Activated gamma-delta T cell treated with Interleukin-2 at 50 U/mL for 16 hours (primary cell): ENCODE data around the gene DAAM2.

Source experiments
- DNase-seq: peaks from one replicate; pipeline ENCODE4 v3.0.0-alpha.2; 2020

The DAAM2 gene

GRCh38 chr6:39820553-39820952 lies 28.4 kb downstream of the DAAM2 start:
- DNase-seq: no peak

GRCh38 chr6:39821046-39821740 lies 29.0 kb downstream of the DAAM2 start:
- no peak for DNase-seq

DNA sequence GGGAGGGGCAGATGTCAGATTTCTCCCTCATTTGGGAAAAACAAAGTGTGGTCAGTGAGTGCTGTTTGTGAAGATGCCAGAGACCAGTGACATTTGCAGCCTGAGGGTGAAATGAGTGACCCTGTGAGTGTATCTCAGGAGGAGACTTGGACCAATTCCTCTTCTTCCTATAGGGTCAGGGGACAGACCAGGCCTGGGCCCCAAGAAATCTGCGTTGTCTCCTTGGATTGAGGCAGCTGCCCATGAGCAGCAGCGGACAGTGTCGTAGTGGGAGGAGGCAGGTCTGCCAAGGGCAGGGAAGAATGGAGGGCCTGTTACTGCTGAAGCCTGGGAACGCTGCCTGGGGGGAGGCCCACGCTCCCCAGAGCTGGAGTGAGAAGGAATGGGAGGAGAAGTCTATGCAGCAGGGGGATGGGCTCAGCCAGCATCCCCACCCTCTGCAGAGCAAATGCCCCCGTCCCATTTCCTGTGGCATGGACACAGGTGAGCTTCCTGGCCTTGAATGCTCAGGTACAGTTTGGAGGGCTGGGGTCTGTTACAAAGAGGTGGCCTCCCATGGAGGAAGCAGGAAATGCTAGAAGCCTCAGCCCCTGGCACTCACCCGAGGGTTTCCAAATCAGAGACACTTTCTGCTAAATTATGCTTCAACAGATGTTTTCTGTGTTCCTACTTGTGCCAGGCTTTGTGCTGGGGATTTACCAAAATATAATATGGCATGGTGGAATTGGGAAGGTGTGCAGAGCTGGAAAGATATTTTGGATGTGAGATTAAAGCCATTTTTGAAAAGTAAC lies 29.8 kb downstream of the DAAM2 start:
- no peak for DNase-seq

GRCh38 chr6:39822846-39823815 lies 31.0 kb downstream of the DAAM2 start:
- no peak for DNase-seq

DNA sequence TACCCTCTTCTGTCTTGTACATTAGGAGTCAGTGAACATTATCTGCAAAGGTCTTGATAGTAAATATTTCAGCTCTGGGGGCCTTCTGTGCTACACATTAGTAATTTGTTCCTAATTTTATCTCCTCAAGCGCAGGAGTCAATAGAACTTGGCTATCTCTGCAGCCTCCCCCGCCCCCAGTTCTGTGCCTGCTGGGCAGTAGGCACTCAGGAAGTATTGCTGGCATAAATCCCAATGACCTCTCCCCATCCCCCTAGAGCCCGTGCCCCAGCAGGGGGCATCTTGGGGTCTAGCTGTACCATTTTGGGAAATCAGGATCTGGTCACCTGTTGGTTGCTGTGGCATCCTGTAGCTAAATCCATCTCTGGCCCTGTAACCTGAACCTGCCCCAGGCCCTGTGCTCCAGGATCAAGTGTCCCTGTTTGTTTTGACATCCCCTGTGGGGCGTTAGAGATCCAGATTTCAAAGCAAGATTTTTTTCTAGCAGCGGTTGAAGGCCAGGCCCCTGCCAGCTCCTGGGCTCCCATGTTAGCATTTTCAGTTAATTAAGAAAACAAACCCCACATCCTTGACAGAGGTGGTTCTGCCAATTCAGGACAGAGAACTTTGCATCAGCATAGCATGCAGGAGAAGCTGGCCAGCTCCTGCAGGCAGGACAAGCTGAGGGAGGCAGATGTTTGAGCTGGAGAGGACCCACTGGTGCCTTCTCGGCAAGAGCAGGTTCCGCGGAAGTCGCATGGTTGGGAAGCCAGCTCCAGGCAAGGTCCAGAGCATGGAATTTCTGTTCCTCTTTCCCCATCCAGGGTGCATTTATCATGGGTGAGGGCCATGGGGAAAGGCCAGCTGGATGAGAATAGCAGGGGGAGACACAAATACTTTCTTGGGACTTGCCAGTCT lies 32.1 kb downstream of the DAAM2 start:
- DNase-seq: no peak

- DNase-seq: no peak
These were observed 37.2 kb downstream of the DAAM2 start for GRCh38 chr6:39829331-39829730.

DNA sequence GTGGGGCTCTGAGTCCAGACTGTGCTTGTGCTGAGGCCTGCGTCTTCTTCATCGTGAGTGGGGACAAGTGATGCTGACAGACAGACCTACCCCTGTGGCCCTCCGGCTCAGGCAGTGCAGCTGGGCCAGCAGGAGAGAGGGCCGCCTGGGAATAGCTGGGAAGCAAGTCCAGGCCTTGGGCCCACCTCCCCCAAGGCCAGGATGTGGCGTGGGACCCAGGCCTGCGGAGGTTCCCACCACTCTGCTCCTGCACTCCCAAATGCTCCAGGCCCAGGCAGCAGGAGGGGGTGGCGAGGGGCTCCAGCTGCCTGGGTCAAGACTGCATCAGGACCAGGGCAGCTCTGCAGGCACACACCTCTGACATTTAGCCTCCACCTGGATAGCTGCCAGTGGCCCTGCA lies 38.3 kb downstream of the DAAM2 start:
- no peak for DNase-seq

- no peak for DNase-seq
These were observed 39.5 kb downstream of the DAAM2 start for GRCh38 chr6:39831701-39832100.

DNA sequence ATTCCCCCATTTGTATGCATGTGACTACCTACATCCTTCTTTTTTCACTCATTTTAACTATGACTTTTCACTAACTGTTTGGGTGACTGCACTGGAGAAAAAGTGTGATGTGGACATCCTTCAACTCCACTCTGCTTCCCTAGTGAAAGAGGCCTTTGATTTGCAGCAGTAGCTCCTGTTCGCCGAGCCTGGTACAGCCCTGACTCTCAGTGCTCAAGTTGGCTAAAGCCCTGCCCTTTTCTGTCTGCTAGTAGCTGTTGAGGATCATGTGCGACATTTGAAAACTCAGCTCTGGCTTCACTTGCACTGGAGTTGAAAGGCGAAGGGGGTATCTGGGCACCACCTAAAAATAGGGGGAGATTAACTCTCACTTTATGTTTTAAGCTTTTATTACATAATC lies 42.1 kb downstream of the DAAM2 start:
- no peak for DNase-seq

GRCh38 chr6:39834866-39835265 lies 42.7 kb downstream of the DAAM2 start:
- DNase-seq: no peak

- DNase-seq: no peak
These were observed 43.7 kb downstream of the DAAM2 start for GRCh38 chr6:39835821-39836295.

DNA sequence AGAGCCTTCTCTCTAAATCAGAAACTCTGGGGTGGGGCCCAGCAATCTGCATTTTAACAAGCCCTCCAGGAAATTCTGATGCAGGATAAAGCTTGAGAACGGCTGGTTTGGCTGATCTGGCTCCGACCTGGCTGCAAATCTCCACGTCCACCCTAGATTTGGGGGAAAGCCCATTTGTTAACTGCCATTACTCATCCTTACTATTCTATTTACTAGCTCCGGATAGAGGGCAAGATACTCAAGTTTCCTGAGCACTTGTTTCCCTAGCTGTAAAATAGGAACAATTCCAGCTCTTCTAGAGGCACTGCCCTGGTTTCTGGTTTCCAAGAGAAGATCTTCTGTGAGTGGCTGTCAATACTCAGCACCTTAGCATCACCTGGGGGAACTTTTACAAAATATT lies 44.4 kb downstream of the DAAM2 start:
- no peak for DNase-seq

DNA sequence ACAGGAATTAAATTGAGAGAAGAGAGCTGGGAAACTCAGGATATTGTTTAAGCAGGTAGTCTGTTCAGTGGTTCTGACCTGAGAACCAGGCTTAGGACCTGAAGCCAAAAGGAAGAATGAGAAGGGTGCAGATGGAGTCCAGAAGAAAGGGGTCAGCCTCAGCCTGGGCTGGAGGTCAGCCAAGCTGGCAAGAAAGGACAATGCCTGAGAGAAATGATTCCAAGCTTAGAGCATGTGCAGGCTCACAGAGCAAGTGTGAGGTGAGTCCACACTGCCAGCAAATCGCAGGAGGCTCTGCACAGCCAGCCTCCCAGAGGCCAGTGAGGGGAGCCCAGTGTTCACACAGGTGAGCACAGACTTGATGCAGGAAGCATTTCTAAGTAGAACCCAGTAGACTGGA lies 47.3 kb downstream of the DAAM2 start:
- DNase-seq: no peak

DNA sequence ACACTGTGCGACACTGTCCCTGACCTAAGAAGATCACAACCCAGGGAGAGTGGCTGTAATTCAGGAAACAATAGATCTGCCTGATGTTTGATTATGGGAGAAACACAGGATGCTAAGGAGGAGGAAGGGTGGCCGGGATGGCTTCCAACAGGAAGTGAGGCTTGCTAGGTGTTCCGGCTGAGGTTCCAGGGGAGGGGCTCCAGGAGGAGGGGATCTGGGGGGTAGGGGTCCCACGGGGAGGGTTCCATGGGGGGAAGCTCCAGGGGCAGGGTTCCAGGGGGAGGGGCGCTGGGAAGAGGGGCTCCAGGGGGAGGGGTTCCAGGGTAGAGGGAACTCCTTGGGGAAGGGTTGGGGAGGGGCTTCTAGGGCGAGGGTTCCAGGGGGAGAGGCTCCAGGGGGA lies 48.6 kb downstream of the DAAM2 start:
- DNase-seq: no peak

DNA sequence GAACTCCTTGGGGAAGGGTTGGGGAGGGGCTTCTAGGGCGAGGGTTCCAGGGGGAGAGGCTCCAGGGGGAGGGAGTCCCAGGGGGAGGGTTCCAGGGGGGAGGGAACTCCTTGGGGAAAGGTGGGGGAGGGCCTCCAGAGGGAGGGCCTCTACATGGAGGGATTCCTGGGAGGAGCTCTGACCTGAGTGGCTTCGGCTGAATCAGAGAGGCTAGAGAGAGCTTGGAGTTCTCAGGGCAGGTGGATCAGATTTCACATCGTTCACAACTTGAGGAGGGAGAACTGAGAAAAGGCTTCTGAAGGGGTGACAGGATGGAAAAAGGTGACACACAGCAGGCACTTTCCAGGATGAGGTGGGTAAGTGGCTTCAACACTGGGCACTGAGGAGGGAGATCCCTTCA lies 49.1 kb downstream of the DAAM2 start:
- DNase-seq: no peak

DNA sequence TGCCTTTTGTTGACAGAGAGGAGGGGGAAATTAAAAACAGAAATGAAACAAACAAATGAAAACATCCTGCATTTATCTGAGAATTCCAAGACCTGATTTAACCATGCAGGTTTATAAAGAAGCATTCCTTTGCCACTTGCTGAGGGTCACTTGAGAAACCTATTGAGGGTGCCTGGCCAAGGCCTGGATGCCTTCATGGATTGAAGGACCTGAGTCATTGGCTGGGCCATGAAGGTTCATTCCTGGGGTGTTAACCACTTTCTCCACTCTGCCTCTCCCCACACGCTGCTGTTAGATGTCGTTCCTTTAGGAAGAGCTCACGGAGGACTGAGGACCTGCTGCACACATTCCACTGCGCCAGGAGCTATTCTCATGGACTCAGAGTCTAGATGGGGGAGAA lies 49.7 kb downstream of the DAAM2 start:
- no peak for DNase-seq

DNA sequence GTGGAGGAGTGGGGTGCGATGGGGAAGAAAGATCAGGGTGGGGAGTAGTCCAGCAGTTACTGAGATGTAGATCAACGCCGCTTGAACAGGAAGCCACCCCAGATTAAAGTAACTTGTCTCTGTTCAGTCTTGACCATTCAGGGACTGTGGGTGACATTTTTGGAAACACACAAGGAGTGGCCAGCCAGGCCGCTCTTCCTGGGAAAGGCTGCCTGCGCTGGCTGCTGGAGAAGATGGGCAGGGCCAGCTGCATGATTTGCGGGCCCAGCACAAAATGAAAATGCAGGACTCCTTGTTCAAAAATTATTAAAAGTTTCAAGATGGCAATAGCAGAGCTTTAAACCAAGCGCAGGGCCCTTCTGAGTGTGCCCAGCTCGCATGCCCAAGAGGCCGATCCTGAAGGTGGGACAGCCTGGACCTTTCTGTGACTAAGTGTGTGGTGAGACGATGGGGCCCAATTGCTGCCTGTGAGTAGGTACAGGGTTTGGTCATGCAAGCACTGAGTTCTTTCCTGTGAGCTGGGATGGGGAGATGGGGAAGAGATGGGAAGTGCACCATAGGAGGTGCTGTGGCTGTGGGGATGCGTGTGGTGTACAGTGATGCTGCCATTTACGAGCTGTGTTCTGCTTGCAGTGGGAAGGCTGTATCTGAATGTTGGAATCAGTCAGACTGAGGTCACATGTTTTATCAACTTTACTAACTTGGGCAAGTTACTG lies 51.3 kb downstream of the DAAM2 start:
- DNase-seq: no peak

DNA sequence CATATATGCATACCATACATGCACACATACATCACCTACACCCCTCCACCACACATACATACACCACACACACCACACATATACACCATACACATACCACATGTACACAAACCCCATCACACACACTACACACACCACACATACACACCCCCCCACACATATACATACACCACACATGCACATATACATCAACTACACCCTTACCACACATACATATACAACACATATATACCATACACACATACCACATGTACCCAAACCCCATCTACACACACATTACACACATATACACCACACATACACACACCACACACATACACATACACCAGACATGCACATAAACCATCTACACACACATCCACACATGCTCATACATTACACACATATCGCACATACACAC lies 52.7 kb downstream of the DAAM2 start:
- DNase-seq: no peak

- DNase-seq: no peak
These were observed 55.0 kb downstream of the DAAM2 start for GRCh38 chr6:39847221-39847620.

DNA sequence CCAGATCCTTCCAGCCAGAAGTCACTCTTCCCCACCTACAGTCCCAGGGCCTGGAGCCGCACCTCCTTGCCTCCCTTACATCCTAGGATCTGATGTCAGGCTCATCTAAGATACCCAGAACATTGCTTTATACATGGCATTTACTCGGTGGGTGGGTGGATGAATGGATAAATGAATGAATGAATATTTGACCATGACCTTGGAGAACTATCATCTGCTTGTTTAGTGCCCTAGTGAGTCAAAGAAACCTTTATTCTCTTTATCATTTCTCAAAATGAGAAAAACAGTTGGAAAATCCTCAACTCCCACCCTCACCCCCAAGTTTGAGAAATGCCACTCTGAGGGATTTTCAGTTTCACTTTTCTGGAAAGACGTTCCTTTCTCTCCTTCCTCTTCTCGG lies 56.0 kb downstream of the DAAM2 start:
- no peak for DNase-seq

DNA sequence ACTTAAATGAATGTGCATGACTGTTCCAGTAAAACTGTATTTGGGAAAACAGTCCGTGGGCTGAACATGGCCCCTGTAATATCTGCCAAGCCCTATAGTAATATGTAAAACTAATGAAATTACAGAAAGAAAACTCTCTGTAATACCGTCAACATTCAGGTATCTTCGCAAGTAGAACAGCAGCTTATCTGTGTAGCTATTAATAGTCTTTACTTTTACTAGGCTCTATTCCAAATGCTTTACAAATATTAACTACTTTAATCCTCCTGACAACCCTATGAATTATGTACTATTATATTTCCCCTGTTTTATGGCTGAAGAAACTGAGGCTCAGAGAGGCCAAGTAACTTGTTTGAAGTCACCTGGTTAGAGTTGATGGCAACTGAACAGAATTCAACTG lies 57.1 kb downstream of the DAAM2 start:
- no peak for DNase-seq

GRCh38 chr6:39849764-39850163 lies 57.6 kb downstream of the DAAM2 start:
- DNase-seq: no peak
